Mucosa of gallbladder (tissue), 1 donor: ENCODE data around the gene ARHGAP28. TPM values are rescaled to one million over a fixed set of nuclear protein-coding genes. Genes with fewer than 3 reads are reported as not detected.

Source experiments
- DNase-seq: peaks from one replicate; pipeline ENCODE4 v3.0.0-alpha.2; 2020; ENCODE audit warnings: low spot score
- total RNA-seq: library from RNA; stranded (reverse); gene quantifications from one replicate; pipeline ENCODE4 v1.2.1, GENCODE V29; 2021
- donor health status: DM: no; HTN: no; CAD: no.

The ARHGAP28 gene
- 11.2 TPM for total RNA-seq

GRCh38 chr18:6729247-6730091, at the start of gene ARHGAP28:
ARHGAP28 (plus strand) TSS chr18:6729716; CDS start chr18:6729822, 106 bp downstream.
- peak; percentile 52 for DNase-seq

DNA sequence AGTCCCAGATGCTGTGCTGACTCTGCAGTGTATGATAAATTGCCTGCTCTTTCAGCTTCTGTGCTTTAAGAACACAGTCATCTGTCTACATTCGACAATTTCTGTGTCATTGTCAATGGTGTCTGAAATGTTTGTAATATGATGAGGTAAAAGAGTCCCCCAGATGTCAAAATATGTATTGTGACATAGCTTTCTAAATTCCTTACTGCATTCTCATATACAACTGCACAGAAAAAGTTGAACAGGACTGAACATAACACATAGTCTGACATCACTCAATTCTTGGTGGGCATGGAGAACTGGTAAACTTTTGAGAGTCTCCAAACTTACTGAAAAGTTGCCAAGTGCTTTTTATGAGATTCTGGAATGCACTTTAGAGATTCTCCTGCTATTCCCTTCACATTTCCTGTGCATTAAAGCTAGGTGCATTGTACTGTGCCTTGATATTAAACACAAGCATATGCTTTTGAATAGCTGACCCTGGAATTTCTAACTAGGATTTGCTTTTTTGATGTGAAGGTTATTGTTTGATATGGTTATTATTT, 48.1 kb upstream of the ARHGAP28 start:
- DNase-seq, result no peak

GRCh38 chr18:6682437-6683111, 46.9 kb upstream of the ARHGAP28 start:
- DNase-seq, result peak; percentile 16

DNA sequence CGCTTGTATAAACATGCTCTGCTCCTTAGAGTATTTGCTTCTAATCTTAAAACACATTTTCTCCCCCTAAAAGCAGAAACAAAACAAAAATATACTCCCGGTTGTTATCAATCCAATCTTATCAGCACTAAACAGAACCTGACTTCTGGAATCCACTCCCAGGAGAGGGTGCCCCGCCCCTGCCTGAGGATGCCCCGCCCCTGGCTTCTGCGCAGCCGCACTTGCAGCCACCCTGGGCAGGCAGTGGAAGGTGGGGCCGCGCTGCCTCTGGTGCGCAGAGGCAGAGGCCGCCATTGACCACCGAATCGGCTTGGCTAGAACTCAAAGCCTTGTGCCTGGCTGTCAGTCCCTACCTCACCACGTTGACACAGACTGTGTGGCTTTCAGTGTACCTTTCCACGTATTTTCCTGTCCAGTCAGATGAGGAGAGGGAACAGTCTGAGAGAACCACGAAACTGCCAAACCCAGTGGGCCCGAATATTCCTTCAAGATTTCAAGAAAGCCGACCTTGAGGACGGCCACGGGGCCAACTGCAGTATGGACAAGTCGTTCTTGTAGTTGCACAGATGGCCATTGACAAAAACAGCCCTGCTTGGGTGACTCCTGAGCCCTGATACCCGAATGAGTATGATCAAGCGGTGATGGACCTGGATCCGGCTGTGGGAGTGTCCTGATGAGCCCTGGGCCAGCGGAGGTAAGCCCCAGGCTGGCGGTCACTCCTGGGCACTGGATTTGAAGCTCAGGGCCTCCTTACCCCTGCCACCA, 46.2 kb upstream of the ARHGAP28 start:
- DNase-seq, result peak; percentile 14

GRCh38 chr18:6687676-6688075, 41.8 kb upstream of the ARHGAP28 start:
- no peak for DNase-seq

GRCh38 chr18:6708890-6709289, 20.6 kb upstream of the ARHGAP28 start:
- no peak for DNase-seq

DNA sequence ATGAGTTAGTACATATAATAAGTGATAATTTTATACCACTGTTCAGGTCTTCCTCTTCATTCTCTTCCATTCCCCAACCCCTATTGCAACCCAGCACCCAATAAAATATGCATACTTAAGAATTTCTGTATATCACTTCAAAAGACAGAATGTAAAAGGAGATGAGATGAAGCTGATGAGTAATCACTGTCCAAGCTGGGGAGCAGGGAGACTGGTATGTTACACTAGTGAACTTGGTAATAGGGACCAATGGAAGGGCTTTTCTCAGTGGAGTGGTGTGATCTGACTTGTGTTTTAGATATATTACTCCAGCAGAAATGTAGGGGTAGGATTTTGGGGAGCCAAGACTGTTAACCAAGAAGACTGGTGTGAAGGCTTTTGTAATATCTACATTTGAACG, 18.0 kb upstream of the ARHGAP28 start:
- DNase-seq, result no peak

DNA sequence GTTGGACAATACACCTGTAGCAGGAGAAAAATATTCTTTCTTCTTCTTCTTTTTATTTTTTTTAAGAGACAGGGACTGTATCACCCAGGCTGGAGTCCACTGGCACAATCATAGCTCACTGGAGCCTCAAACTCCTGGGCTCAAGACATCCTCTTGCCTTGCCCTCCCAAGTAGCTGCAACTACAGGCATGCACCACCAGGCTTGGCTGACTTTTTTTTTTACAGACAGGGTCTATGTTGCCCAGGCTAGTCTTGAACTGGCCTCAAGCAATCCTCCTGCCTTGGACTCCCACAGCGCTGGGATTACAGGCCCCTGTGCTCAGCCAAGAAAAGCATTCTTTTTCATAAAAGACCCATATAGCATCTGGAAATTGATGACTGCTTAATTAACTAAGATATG, 17.1 kb upstream of the ARHGAP28 start:
- DNase-seq, result no peak

DNA sequence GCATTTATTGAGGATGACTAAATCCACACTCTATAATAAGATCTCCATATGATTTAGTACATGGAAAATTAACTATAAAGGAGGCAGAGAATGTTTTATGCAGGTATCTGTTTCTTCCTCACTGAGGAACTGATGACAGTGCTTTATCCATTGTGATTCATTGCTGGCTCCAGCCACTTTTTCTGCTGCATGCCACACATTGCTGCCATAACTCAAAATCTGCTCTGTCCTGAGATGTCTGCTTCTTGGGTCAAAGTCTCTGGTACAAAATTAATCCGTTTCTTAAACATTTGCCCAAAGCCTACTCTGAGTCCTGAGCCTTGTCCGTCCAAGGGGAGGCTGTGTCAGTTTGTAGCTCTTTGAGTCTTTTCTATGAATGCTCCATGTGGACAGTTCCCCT, 15.5 kb upstream of the ARHGAP28 start:
- no peak for DNase-seq

GRCh38 chr18:6718267-6718666, 11.2 kb upstream of the ARHGAP28 start:
- DNase-seq, result no peak

GRCh38 chr18:6719098-6719846, 10.2 kb upstream of the ARHGAP28 start:
- no peak for DNase-seq

GRCh38 chr18:6719910-6720683, 9.4 kb upstream of the ARHGAP28 start:
- no peak for DNase-seq

GRCh38 chr18:6721755-6722154, 7.8 kb upstream of the ARHGAP28 start:
- DNase-seq, result no peak

DNA sequence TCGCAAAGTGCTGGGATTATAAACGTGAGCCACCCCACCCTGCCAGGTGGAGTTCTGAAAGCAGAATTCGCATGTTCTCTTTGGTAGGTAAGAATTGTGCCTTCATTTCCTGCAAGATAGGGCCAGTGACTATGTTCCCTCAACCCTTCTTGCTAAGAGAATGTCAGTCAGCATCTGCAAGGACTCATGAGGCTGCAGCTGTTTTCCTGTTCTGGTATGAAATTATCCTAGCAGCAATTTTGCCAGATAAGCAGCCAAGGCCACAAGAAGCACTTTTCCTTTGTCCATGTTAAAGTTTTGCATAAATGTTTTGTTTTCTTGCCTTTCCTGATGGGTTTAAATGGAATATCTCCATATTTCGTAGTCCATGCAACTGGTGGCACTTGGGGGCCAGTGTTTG, 6.8 kb upstream of the ARHGAP28 start:
- no peak for DNase-seq

- DNase-seq, result no peak
Measured at GRCh38 chr18:6724331-6724730, 5.2 kb upstream of the ARHGAP28 start.

DNA sequence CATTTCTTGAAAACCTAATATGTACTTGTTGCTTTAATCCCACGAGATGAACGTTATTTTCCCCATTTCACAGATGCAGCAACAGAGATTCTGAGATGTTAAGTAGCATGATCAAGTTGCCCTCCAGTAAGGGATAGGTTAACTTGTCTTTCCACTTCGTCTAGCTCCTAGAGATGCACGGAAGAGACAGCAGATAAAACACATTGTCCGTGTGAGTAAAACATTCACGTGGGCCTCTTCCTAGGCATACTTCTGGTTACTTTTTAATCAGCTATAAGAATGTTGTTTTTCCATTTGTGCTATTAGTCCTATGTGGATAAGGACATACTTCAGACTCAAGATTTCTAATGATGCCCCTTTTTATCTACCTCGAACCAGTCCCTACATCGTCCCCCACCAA, 1.2 kb upstream of the ARHGAP28 start:
- DNase-seq, result no peak

DNA sequence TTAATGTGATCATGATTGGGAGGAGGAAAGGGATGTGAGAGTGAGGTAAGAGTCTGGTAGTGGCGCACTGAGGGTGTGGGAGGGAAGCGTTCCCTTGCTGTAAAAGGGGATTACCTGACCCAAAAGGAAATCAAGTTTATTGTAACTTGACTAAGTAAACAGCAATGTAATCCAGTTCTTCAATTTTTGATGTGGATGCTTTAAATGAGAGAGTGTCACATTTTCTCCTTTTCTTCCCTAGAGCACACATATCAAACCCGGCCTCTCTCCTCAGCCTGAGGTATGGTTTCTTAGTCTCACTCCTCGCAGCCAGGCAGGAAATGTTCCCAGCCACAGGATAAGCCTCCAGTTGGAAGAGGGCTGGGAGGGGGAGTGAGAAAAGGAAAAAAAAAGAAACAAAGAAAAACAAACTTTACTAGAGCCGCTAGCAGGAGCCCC, 688 bp upstream of the ARHGAP28 start:
- DNase-seq, result no peak

GRCh38 chr18:6730416-6731221, 1.1 kb downstream of the ARHGAP28 start:
- no peak for DNase-seq

DNA sequence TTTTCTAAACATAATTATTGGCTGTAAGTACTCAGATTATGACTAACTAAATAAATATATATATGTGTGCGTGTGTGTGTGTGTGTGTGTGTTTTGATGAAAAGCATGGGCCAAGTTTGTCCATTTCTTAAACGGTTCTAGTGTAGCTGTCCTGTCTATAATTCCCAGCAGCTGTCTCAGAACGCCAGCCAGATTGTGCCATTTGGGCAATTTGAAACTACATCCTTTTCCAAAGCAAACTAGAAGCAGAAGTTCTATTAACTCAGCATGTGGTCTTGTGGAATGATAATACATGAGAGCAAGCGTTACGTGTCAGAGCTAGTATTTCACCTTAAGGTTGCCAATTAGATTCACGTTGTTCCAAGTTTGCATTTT, 1.7 kb downstream of the ARHGAP28 start:
- DNase-seq, result no peak

GRCh38 chr18:6732952-6733351, 3.4 kb downstream of the ARHGAP28 start:
- no peak for DNase-seq
